CD4-positive, CD25-positive, alpha-beta regulatory T cell (primary cell): Measurements from ENCODE around the gene CRAMP1. TPM values are rescaled to one million over a fixed set of nuclear protein-coding genes. Genes with fewer than 3 reads are reported as not detected.

Experiments used
- ATAC-seq, 2 donors: fragments of 150-1000 bp; cut with Tn5 transposase; one replicate each; pipeline ENCODE4 v1.10.0; 2021; ENCODE audit warnings: low read depth in 2 of 2, moderate number of reproducible peaks in 2 of 2, moderate library complexity in 1 of 2
- DNase-seq, 3 donors: peaks; one replicate each; pipeline versions ENCODE4 v3.0.0 to v3.0.0-alpha.2; 2012 to 2022; ENCODE audit warnings: mixed read lengths in 1 of 3
- H3K27ac ChIP-seq: one replicate; pipeline ENCODE4 v1.7.0; 2013; ENCODE audit warnings: mild to moderate bottlenecking, low read length; ENCODE audit not compliant: insufficient read depth, poor library complexity, severe bottlenecking
- H3K27me3 ChIP-seq: one replicate; pipeline ENCODE4 v1.7.0; 2013; ENCODE audit warnings: low read length; ENCODE audit not compliant: control insufficient read depth, insufficient read depth
- H3K36me3 ChIP-seq: one replicate; pipeline ENCODE4 v1.7.0; 2013; ENCODE audit warnings: mild to moderate bottlenecking, low read length, moderate library complexity; ENCODE audit not compliant: control insufficient read depth, insufficient read depth
- H3K4me1 ChIP-seq: 2 replicates; pipeline ENCODE4 v1.7.0; 2013; ENCODE audit warnings: mild to moderate bottlenecking, low read length; ENCODE audit not compliant: insufficient read depth, control insufficient read depth, poor library complexity, severe bottlenecking
- H3K4me3 ChIP-seq: one replicate; pipeline ENCODE4 v1.7.0; 2013; ENCODE audit warnings: low read depth, mild to moderate bottlenecking, low read length, moderate library complexity
- H3K9me3 ChIP-seq, 2 experiments: 1 replicate in 1 of 2; 2 replicates in 1 of 2; pipeline ENCODE4 v1.7.0; 2013; ENCODE audit warnings: low read length in 2 of 2, mild to moderate bottlenecking in 1 of 2, moderate library complexity in 1 of 2; ENCODE audit not compliant: control insufficient read depth in 2 of 2
- H3K27ac Mint-ChIP-seq, 3 donors: one replicate each; pipeline ENCODE4 v1.8.0; 2020 to 2022; ENCODE audit warnings: mild to moderate bottlenecking in 3 of 3, mixed read lengths in 3 of 3, moderate library complexity in 2 of 3
- H3K27me3 Mint-ChIP-seq: one replicate; pipeline ENCODE4 v1.8.0; 2022; ENCODE audit warnings: mild to moderate bottlenecking, mixed read lengths
- H3K36me3 Mint-ChIP-seq: one replicate; pipeline ENCODE4 v1.8.0; 2020; ENCODE audit warnings: mixed read lengths
- H3K4me1 Mint-ChIP-seq, 4 donors: one replicate each; pipeline ENCODE4 v1.8.0; 2020 to 2022; ENCODE audit warnings: mixed read lengths in 4 of 4, mild to moderate bottlenecking in 1 of 4
- H3K4me3 Mint-ChIP-seq, 4 donors: one replicate each; pipeline ENCODE4 v1.8.0; 2020 to 2022; ENCODE audit warnings: mild to moderate bottlenecking in 4 of 4, mixed read lengths in 4 of 4, moderate library complexity in 3 of 4
- H3K9me3 Mint-ChIP-seq, 7 donors: one replicate each; pipeline ENCODE4 v1.8.0; 2020 to 2022; ENCODE audit warnings: mixed read lengths in 7 of 7, mild to moderate bottlenecking in 3 of 7, moderate library complexity in 2 of 7
- polyA plus RNA-seq, 4 donors: library from polyadenylated mRNA; unstranded; fragments of 300-500 nt; fragmentation: Illumina TruSeq; gene quantifications; one replicate each; pipeline ENCODE4 v1.2.3, GENCODE V29; 2021
- total RNA-seq: library from RNA; stranded (reverse); gene quantifications from one replicate; pipeline ENCODE4 v1.2.3, GENCODE V29; 2022

CRAMP1 gene
- total and polyA plus RNA-seq, 5 donors from 2014 or later = 0.49 to 30.5 (median 1.3) TPM

DNA sequence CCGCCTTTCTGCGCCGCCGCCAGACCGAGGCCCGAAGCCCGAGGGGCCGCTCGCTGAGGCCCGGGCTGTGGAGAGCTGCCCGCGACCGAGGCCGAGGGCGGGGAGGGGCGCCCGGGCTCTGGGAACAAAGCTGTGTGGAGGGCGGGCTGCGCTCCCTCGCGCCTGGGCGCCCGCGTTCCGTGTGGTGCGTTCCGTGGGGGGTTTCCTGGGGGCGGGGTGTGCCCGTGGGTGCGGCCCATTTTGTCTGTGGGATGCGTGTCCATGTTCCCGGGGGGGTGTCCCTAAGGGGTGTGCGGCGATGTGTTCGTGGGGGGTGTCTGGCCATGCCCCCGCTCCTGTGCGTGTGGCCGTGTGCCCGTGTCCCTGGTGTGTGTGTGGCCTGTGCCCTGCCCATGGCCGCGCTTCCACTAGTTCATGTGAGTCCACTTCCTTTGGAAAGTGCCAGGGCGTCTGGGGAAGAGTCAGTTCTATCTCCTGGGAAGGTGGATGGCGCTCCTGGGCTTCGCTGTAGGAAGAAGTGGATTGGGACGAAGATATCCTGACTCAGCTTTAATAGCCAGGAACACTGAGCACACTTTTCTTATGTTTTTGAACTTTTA, 66.4 kb downstream of the CRAMP1 start:
- Histone ChIP-seq H3K27ac (peak overlapping the region; percentile 73), H3K9me3 (no peaks in the 10 kb centered on the region), H3K36me3 (peaks cover 12% of the 10 kb centered on the region), H3K27me3 (no peaks in the 10 kb centered on the region), H3K4me1 (peaks cover 14% of the 10 kb centered on the region), H3K4me3 (peak overlapping the region; percentile 62)
- H3K9me3 Mint-ChIP-seq = no peaks in the 10 kb centered on the region
- peaks cover 6 to 47% (median 21%) of the 10 kb centered on the region in 4 donors for H3K4me1 Mint-ChIP-seq
- H3K27ac Mint-ChIP-seq = peak overlapping the region; percentile 79 to 92 (median 84)
- peak; percentile 4 for ATAC-seq
- H3K27me3 Mint-ChIP-seq = no peaks in the 10 kb centered on the region
- DNase-seq = peak in 2 of 3 donors; percentile 30 to 50
- H3K4me3 Mint-ChIP-seq = peak overlapping the region; percentile 86 to 97 (median 93)
- H3K36me3 Mint-ChIP-seq = peaks cover 17% of the 10 kb centered on the region

DNA sequence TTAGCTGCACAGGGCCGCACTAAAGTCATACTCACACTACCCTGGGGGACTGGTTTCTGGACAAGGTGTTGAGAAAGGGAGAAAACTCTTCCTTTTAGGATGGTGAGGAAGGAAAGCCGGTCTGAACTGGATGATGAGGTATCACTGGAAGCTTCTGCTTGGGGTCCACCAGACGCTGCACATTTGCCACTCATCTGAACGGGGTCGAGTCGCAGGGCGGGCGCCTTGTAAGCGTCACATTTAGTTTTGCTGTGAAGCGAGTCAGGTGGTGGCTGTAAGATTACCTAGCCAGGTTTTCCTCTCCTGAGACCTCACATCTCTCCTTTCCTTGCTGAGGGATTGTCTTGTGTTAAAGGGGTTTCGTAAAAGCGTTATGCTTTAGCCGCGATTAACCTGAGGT, 68.2 kb downstream of the CRAMP1 start:
- H3K27me3 Mint-ChIP-seq = no peaks in the 10 kb centered on the region
- Histone ChIP-seq H3K4me3 (no peak overlapping the region), H3K27ac (no peak overlapping the region), H3K27me3 (no peaks in the 10 kb centered on the region), H3K36me3 (peaks cover 14% of the 10 kb centered on the region), H3K4me1 (peaks cover 14% of the 10 kb centered on the region), H3K9me3 (no peaks in the 10 kb centered on the region)
- peaks cover 8% of the 10 kb centered on the region for H3K36me3 Mint-ChIP-seq
- no peak for DNase-seq
- peak overlapping the region in 3 of 4 donors; percentile 28 to 76 (median 48) for H3K4me3 Mint-ChIP-seq
- no peak overlapping the region for H3K27ac Mint-ChIP-seq
- peaks cover 7 to 49% (median 24%) of the 10 kb centered on the region in 4 donors for H3K4me1 Mint-ChIP-seq
- ATAC-seq = no peak
- no peaks in the 10 kb centered on the region for H3K9me3 Mint-ChIP-seq

DNA sequence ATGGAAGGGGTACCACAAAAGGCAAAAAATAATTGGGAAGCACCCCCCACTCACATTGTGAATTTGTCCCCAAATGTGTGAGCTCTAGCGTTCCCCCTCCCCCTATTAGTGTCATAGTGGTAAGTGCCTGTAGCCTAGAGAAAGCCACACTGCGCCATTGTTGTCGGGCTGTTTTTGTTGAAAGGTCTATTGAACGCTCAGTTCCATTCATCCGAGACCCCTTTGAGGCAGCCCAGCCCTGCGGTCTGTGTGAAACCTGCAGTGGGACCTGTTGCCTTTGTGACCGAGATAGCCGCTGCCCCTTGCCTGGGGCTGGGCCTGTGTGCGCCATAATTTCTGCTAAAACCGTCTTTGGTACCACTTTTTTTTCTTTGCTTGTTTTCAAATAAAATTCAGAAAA, 68.9 kb downstream of the CRAMP1 start:
- peak overlapping the region; percentile 46 to 76 (median 75) for H3K4me3 Mint-ChIP-seq
- ATAC-seq (no peak), DNase-seq (no peak)
- no peaks in the 10 kb centered on the region for H3K9me3 Mint-ChIP-seq
- Histone ChIP-seq H3K27me3 (no peaks in the 10 kb centered on the region), H3K9me3 (no peaks in the 10 kb centered on the region), H3K4me3 (no peak overlapping the region), H3K4me1 (peaks cover 14% of the 10 kb centered on the region), H3K36me3 (peaks cover 19% of the 10 kb centered on the region), H3K27ac (no peak overlapping the region)
- H3K27ac Mint-ChIP-seq = peak overlapping the region in 1 of 3 donors; percentile 46
- H3K27me3 Mint-ChIP-seq = no peaks in the 10 kb centered on the region
- peaks cover 10% of the 10 kb centered on the region for H3K36me3 Mint-ChIP-seq
- peaks cover 7 to 49% (median 24%) of the 10 kb centered on the region in 4 donors for H3K4me1 Mint-ChIP-seq

DNA sequence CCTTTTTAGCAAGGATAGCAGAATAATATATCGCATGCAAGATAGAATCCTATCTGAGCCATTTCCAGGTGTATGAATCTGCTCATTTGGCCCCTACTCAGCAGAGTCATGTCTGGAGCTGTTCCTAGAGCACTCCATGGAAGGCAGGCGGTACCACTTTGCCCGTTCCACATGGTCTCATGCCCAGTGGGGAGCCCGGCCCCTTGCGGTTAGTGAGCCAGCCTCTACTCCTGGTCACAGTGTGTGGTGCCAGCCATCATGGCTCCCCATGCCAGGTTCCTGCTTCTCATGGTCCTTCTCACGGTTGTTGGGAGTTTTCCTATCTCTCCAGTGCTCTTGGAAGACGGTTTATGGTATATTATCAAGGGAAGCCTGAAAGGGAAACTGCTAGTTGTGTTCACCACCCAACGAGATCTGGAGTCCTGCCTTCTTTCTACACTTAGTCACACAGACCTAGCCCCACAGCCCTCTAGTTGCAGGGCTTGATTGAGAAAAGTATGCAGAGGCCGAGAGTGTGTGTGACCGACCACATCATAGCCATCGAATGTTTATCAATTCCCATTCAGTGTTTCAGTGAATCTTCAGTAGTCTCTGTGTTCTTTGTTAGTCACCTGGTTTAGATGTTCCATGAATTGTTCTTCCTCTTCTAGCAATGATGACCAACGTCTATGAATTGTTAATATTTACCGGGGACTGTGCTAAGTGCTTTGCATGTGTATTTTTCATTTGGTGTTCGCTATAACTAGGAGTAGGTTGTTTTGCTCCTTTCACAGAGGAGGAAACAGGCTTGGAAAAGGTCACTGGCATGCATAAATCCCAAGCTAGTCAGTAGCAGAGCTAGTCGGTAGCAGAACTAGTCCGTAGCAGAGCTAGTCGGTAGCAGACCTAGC, 75.5 kb downstream of the CRAMP1 start:
- H3K4me1 ChIP-seq = no peaks in the 10 kb centered on the region
- no peaks in the 10 kb centered on the region for H3K27me3 ChIP-seq
- peak overlapping the region in 1 of 3 donors; percentile 36 for H3K27ac Mint-ChIP-seq
- H3K27me3 Mint-ChIP-seq = no peaks in the 10 kb centered on the region
- H3K36me3 ChIP-seq = peaks cover 77% of the 10 kb centered on the region
- no peaks in the 10 kb centered on the region for H3K9me3 Mint-ChIP-seq
- no peak for ATAC-seq
- peaks cover 29% of the 10 kb centered on the region for H3K36me3 Mint-ChIP-seq
- H3K4me3 ChIP-seq = no peak overlapping the region
- peaks cover 4 to 16% (median 10%) of the 10 kb centered on the region in 4 donors for H3K4me1 Mint-ChIP-seq
- no peaks in the 10 kb centered on the region for H3K9me3 ChIP-seq
- H3K4me3 Mint-ChIP-seq = no peak overlapping the region
- H3K27ac ChIP-seq = no peak overlapping the region
- no peak for DNase-seq

DNA sequence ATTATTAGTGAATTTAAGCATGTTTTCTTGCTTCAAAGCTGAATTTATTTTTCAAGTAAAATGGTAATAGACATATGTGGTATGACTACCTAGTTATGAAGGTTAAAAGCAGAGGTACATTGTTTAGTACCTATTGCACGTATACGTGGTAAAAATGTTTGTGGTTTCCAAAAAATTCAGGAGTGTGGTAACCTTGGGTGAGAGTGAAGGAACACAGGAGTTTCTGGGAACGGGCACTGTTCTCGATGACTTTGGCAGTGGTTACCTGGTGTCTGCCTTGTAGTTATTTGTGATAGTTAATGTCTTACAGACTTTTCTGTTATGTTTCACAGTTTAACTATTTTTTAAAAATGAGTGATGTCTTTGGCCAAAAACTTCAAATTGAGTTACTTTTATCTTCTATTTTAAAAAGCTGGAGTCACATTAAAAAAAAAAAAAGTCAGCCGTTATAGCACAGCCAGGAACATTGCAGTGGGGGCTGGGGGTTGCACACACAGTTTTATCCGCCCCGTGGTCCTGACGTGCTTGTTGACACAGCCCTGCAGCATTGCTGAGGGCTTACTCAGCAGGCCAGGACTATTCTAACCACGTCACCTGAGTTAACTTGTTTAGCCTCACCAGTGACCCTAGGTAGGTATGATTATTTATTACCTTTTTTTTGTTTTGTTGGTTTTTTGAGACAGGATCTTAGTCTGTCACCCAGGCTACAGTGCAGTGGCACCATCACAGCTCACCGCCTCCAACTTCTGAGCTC, 76.8 kb downstream of the CRAMP1 start:
- Mint-ChIP-seq H3K4me3 (no peak overlapping the region), H3K27ac (peak overlapping the region in 1 of 3 donors; percentile 53), H3K27me3 (no peaks in the 10 kb centered on the region), H3K36me3 (peaks cover 39% of the 10 kb centered on the region), H3K4me1 (peaks cover 4 to 9% (median 7%) of the 10 kb centered on the region in 4 donors), H3K9me3 (no peaks in the 10 kb centered on the region)
- Histone ChIP-seq H3K4me3 (no peak overlapping the region), H3K27me3 (no peaks in the 10 kb centered on the region), H3K36me3 (peaks cover 83% of the 10 kb centered on the region), H3K27ac (no peak overlapping the region), H3K4me1 (no peaks in the 10 kb centered on the region), H3K9me3 (no peaks in the 10 kb centered on the region)
- no peak for DNase-seq
- ATAC-seq = no peak

DNA sequence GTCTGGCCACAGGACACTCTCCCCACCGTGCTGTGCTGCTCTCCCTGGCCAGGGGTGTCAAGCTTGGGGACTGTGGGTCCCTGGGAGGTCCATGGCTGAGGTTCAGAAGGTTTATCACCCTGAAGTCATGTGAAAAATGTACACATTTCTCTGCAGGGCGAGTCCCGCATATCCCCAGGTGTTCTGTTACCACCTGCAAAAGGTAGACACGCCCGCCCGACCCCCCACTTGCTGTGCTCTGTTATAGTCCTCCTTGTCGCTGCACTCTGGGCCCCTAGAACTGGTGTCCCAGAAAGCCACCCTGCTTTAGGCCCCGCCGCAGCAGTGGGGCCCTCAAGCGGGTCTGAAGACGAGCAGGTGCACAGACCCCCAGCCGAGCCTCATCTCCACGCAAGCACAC, 77.7 kb downstream of the CRAMP1 start:
- Histone ChIP-seq H3K27ac (no peak overlapping the region), H3K36me3 (peaks cover 84% of the 10 kb centered on the region), H3K4me1 (no peaks in the 10 kb centered on the region), H3K4me3 (no peak overlapping the region), H3K27me3 (no peaks in the 10 kb centered on the region), H3K9me3 (no peaks in the 10 kb centered on the region)
- H3K4me3 Mint-ChIP-seq = no peak overlapping the region
- no peaks in the 10 kb centered on the region for H3K9me3 Mint-ChIP-seq
- H3K36me3 Mint-ChIP-seq = peaks cover 45% of the 10 kb centered on the region
- H3K4me1 Mint-ChIP-seq = peaks cover 4 to 9% (median 7%) of the 10 kb centered on the region in 4 donors
- H3K27ac Mint-ChIP-seq = no peak overlapping the region
- DNase-seq (no peak), ATAC-seq (no peak)
- H3K27me3 Mint-ChIP-seq = no peaks in the 10 kb centered on the region

DNA sequence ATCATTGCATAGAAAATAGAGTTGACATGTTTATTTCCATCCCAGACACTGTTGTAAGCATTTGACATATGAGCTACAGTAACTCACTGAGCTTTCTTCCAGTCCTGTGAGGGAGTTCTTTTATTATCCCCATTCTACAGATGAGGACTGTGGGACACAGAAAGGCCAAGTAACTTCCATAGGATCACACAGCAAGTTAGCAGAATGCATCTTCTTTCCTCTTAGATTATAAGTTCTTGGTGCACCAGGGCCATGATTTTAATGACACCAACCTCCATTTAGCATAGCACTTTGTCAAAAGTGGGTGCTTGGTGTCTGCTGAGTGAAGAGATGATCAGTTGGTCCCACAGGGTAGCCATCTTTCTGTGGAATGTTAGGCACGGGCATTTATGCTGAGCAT, 78.7 kb downstream of the CRAMP1 start:
- Mint-ChIP-seq H3K27me3 (no peaks in the 10 kb centered on the region), H3K4me3 (no peak overlapping the region), H3K4me1 (peaks cover 4 to 9% (median 7%) of the 10 kb centered on the region in 4 donors), H3K27ac (peak overlapping the region in 2 of 3 donors; percentile 18 to 26), H3K36me3 (peaks cover 43% of the 10 kb centered on the region), H3K9me3 (no peaks in the 10 kb centered on the region)
- H3K9me3 ChIP-seq = no peaks in the 10 kb centered on the region
- H3K27ac ChIP-seq = no peak overlapping the region
- H3K36me3 ChIP-seq = peaks cover 80% of the 10 kb centered on the region
- DNase-seq = no peak
- no peaks in the 10 kb centered on the region for H3K27me3 ChIP-seq
- H3K4me3 ChIP-seq = no peak overlapping the region
- H3K4me1 ChIP-seq = no peaks in the 10 kb centered on the region
- no peak for ATAC-seq
